Right atrium auricular region (tissue), 2 donors: ENCODE data around the gene FAM171A1. TPM values are rescaled to one million over a fixed set of nuclear protein-coding genes. Genes with fewer than 3 reads are reported as not detected.

ENCODE experiments used
- DNase-seq: peaks from one replicate; pipeline ENCODE4 v3.0.0-alpha.2; 2019; ENCODE audit warnings: low spot score
- H3K27ac ChIP-seq, 2 donors: fragments of 200-600 bp; sonication (generic); 1 replicate in 1 of 2; 2 replicates in 1 of 2; pipeline ENCODE4 v1.5.1; 2016 to 2019
- H3K27me3 ChIP-seq, 2 donors: fragments of 200-600 bp; sonication (generic); one replicate each; pipeline versions ENCODE4 v1.5.1 to v1.6.0; 2017 to 2019
- H3K36me3 ChIP-seq: fragments of 200-600 bp; sonication (generic); one replicate; pipeline ENCODE4 v1.5.1; 2016
- H3K4me1 ChIP-seq, 2 donors: fragments of 200-600 bp; sonication (generic); one replicate each; pipeline versions ENCODE4 v1.5.1 to v1.6.0; 2017 to 2019
- H3K4me3 ChIP-seq, 2 donors: fragments of 200-600 bp; sonication (generic); 1 replicate in 1 of 2; 2 replicates in 1 of 2; pipeline ENCODE4 v1.5.1; 2017 to 2019; ENCODE audit warnings: mild to moderate bottlenecking in 1 of 2, moderate library complexity in 1 of 2
- H3K9me3 ChIP-seq, 2 donors: fragments of 200-600 bp; sonication (generic); one replicate each; pipeline ENCODE4 v1.5.1; 2019
- CTCF ChIP-seq, 2 donors: fragments of 200-600 bp; sonication (generic); IDR thresholded peaks; one replicate each; pipeline ENCODE4 v1.5.1; 2019; ENCODE audit warnings: antibody characterized with exemption in 2 of 2
- total RNA-seq, 2 donors: library from RNA; depleted of rRNA; stranded (reverse); fragments of >200 nt; gene quantifications; one replicate each; pipeline ENCODE4 v1.1.0, GENCODE V29; 2016

Gene FAM171A1
- total RNA-seq, 2 donors from 2014 or later, result 7.8 to 13.7 TPM

GRCh38 chr10:15255961-15256360 lies 115.1 kb downstream of the FAM171A1 start:
- Histone ChIP-seq H3K4me1 (peaks cover 0 to 25% of the 10 kb centered on the region in 2 donors), H3K27ac (no peak overlapping the region), H3K36me3 (no peaks in the 10 kb centered on the region), H3K27me3 (no peaks in the 10 kb centered on the region), H3K9me3 (no peaks in the 10 kb centered on the region), H3K4me3 (no peak overlapping the region)
- no peak for DNase-seq
- TF ChIP-seq CTCF (IDR thresholded peaks at IDR 0.05), result no peak

- DNase-seq, result no peak
- Histone ChIP-seq H3K4me3 (peak overlapping the region in 1 of 2 donors; percentile 36), H3K9me3 (no peaks in the 10 kb centered on the region), H3K4me1 (peaks cover 0 to 25% of the 10 kb centered on the region in 2 donors), H3K27me3 (no peaks in the 10 kb centered on the region), H3K27ac (no peak overlapping the region), H3K36me3 (no peaks in the 10 kb centered on the region)
- TF ChIP-seq CTCF (IDR thresholded peaks at IDR 0.05), result no peak
Measured at GRCh38 chr10:15254808-15255648, 116.1 kb downstream of the FAM171A1 start.

GRCh38 chr10:15253951-15254807 lies 116.9 kb downstream of the FAM171A1 start:
- no peak for DNase-seq
- Histone ChIP-seq H3K36me3 (no peaks in the 10 kb centered on the region), H3K9me3 (no peaks in the 10 kb centered on the region), H3K27me3 (no peaks in the 10 kb centered on the region), H3K4me3 (peak overlapping the region in 1 of 2 donors; percentile 36), H3K4me1 (peaks cover 0 to 25% of the 10 kb centered on the region in 2 donors), H3K27ac (no peak overlapping the region)
- TF ChIP-seq CTCF (IDR thresholded peaks at IDR 0.05), result no peak

GRCh38 chr10:15252396-15252795 lies 118.7 kb downstream of the FAM171A1 start:
- Histone ChIP-seq H3K9me3 (no peaks in the 10 kb centered on the region), H3K36me3 (no peaks in the 10 kb centered on the region), H3K4me3 (no peak overlapping the region), H3K27me3 (no peaks in the 10 kb centered on the region), H3K4me1 (peaks cover 0 to 25% of the 10 kb centered on the region in 2 donors), H3K27ac (no peak overlapping the region)
- no peak for TF ChIP-seq CTCF (IDR thresholded peaks at IDR 0.05)
- DNase-seq, result no peak

GRCh38 chr10:15251791-15252380 lies 119.2 kb downstream of the FAM171A1 start:
- H3K9me3 ChIP-seq, result no peaks in the 10 kb centered on the region
- no peak overlapping the region for H3K4me3 ChIP-seq
- H3K27me3 ChIP-seq, result no peaks in the 10 kb centered on the region
- no peak for DNase-seq
- H3K36me3 ChIP-seq, result no peaks in the 10 kb centered on the region
- no peak overlapping the region for H3K27ac ChIP-seq
- peaks cover 0 to 25% of the 10 kb centered on the region in 2 donors for H3K4me1 ChIP-seq
- TF ChIP-seq CTCF (IDR thresholded peaks at IDR 0.05), result no peak
